Measurements from ENCODE around the gene CES2.
"Not testable (repeated sequence)": the region's sequence is repeated elsewhere in the genome, so short reads cannot be mapped to it uniquely, and the experiment has no call there.

GRCh38 chr16:66934839-66935313 lies 440 bp upstream of the CES2 start:
- not testable (repeated sequence) for TF ChIP-seq CTCF, EP300, POLR2AphosphoS5 (IDR thresholded peaks at IDR 0.05)

Measured in stomach (tissue), 4 donors.